GM21576 (cell line): ENCODE measurements around the gene KIRREL3.

ENCODE experiments used
- ATAC-seq: cut with Tn5 transposase; IDR thresholded peaks from one replicate; pipeline ENCODE4 v1.9.1; 2021; ENCODE audit warnings: mild to moderate bottlenecking, moderate library complexity; ENCODE audit not compliant: unreplicated experiment

The KIRREL3 gene

GRCh38 chr11:126459691-126460281 lies 540.8 kb downstream of the KIRREL3 start:
- no peak for ATAC-seq

- ATAC-seq, result no peak
Observed at GRCh38 chr11:126457817-126458216, 542.8 kb downstream of the KIRREL3 start.

GRCh38 chr11:126456783-126457542 lies 543.6 kb downstream of the KIRREL3 start:
- ATAC-seq, result no peak

GRCh38 chr11:126456089-126456488 lies 544.5 kb downstream of the KIRREL3 start:
- ATAC-seq, result no peak

GRCh38 chr11:126452241-126453101 lies 548.1 kb downstream of the KIRREL3 start:
- ATAC-seq, result no peak

- ATAC-seq, result no peak
Observed at GRCh38 chr11:126451211-126451802, 549.3 kb downstream of the KIRREL3 start.

GRCh38 chr11:126450806-126451205 lies 549.8 kb downstream of the KIRREL3 start:
- no peak for ATAC-seq

GRCh38 chr11:126450198-126450597 lies 550.4 kb downstream of the KIRREL3 start:
- no peak for ATAC-seq

- ATAC-seq, result no peak
Observed at GRCh38 chr11:126446581-126446980, 554.0 kb downstream of the KIRREL3 start.

- ATAC-seq, result no peak
Observed at GRCh38 chr11:126444072-126444471, 556.5 kb downstream of the KIRREL3 start.

GRCh38 chr11:126443120-126443519 lies 557.5 kb downstream of the KIRREL3 start:
- ATAC-seq, result no peak

- ATAC-seq, result peak; percentile 58
Observed at GRCh38 chr11:126440792-126441514, 559.6 kb downstream of the KIRREL3 start.

GRCh38 chr11:126440276-126440675 lies 560.3 kb downstream of the KIRREL3 start:
- no peak for ATAC-seq

GRCh38 chr11:126438691-126439090 lies 561.9 kb downstream of the KIRREL3 start:
- ATAC-seq, result no peak

- ATAC-seq, result no peak
Observed at GRCh38 chr11:126438272-126438671, 562.3 kb downstream of the KIRREL3 start.

- no peak for ATAC-seq
Observed at GRCh38 chr11:126437731-126438130, 562.8 kb downstream of the KIRREL3 start.

- ATAC-seq, result no peak
Observed at GRCh38 chr11:126436209-126436755, 564.3 kb downstream of the KIRREL3 start.

- ATAC-seq, result no peak
Observed at GRCh38 chr11:126434950-126435335, 565.6 kb downstream of the KIRREL3 start.

GRCh38 chr11:126433989-126434949 lies 566.3 kb downstream of the KIRREL3 start:
- ATAC-seq, result no peak
